Mesenchymal stem cell (in vitro differentiated cells and primary cell): ENCODE results near the gene ATG7.

Experiments used
- DNase-seq: peaks from one replicate; pipeline ENCODE4 v3.0.0-alpha.2; 2013
- H2AFZ ChIP-seq: one replicate; pipeline ENCODE4 v1.6.1; 2013; ENCODE audit warnings: low read depth, mild to moderate bottlenecking, control low read depth, inconsistent platforms, low read length, moderate library complexity
- H2AK5ac ChIP-seq: 2 replicates; pipeline ENCODE4 v1.6.1; 2013; ENCODE audit warnings: low read length, moderate library complexity, mild to moderate bottlenecking, inconsistent platforms; ENCODE audit not compliant: severe bottlenecking
- H2BK120ac ChIP-seq: one replicate; pipeline ENCODE4 v1.6.1; 2013; ENCODE audit warnings: low read depth, mild to moderate bottlenecking, inconsistent platforms, low read length, moderate library complexity
- H2BK12ac ChIP-seq, 2 experiments: one replicate each; pipeline ENCODE4 v1.6.1; 2013; ENCODE audit warnings: inconsistent platforms in 2 of 2, low read length in 2 of 2, mild to moderate bottlenecking in 2 of 2, moderate library complexity in 2 of 2, control low read depth in 1 of 2
- H2BK15ac ChIP-seq: one replicate; pipeline ENCODE4 v1.6.1; 2013; ENCODE audit warnings: mild to moderate bottlenecking, low read depth, inconsistent platforms; ENCODE audit not compliant: poor library complexity, severe bottlenecking
- H2BK5ac ChIP-seq: 2 replicates; pipeline ENCODE4 v1.6.1; 2013; ENCODE audit warnings: low read depth, mild to moderate bottlenecking, low read length, control low read depth, inconsistent platforms; ENCODE audit not compliant: poor library complexity, severe bottlenecking
- H3K14ac ChIP-seq, 2 experiments: one replicate each; pipeline ENCODE4 v1.6.1; 2013; ENCODE audit warnings: inconsistent platforms in 2 of 2, low read length in 2 of 2, control low read depth in 1 of 2, mild to moderate bottlenecking in 1 of 2, moderate library complexity in 1 of 2
- H3K18ac ChIP-seq, 2 experiments: one replicate each; pipeline ENCODE4 v1.6.1; 2013; ENCODE audit warnings: inconsistent platforms in 2 of 2, low read length in 2 of 2, control low read depth in 1 of 2, low read depth in 1 of 2, mild to moderate bottlenecking in 1 of 2
- H3K23ac ChIP-seq, 2 experiments: one replicate each; pipeline ENCODE4 v1.6.1; 2013; ENCODE audit warnings: inconsistent platforms in 2 of 2, low read length in 2 of 2, mild to moderate bottlenecking in 2 of 2, moderate library complexity in 2 of 2, control low read depth in 1 of 2
- H3K27ac ChIP-seq: 2 replicates; pipeline ENCODE4 v1.5.1; 2013; ENCODE audit warnings: mild to moderate bottlenecking, moderate library complexity, low read length, control low read depth, inconsistent platforms; ENCODE audit not compliant: poor library complexity, severe bottlenecking
- H3K27me3 ChIP-seq, 2 experiments: 2 replicates each; pipeline versions ENCODE4 v1.6.1 to v1.7.0; 2013; ENCODE audit warnings: low read length in 2 of 2, mild to moderate bottlenecking in 2 of 2, moderate library complexity in 2 of 2, control low read depth in 1 of 2, inconsistent platforms in 1 of 2; ENCODE audit not compliant: control insufficient read depth in 1 of 2, insufficient read depth in 1 of 2
- H3K36me3 ChIP-seq, 2 experiments: 2 replicates each; pipeline versions ENCODE4 v1.6.1 to v1.7.0; 2013; ENCODE audit warnings: low read length in 2 of 2, control low read depth in 1 of 2, inconsistent platforms in 1 of 2, low read depth in 1 of 2, mild to moderate bottlenecking in 1 of 2; ENCODE audit not compliant: insufficient read depth in 2 of 2, control insufficient read depth in 1 of 2
- H3K4ac ChIP-seq, 2 experiments: one replicate each; pipeline ENCODE4 v1.6.1; 2013; ENCODE audit warnings: inconsistent platforms in 2 of 2, low read length in 2 of 2, mild to moderate bottlenecking in 2 of 2, moderate library complexity in 2 of 2, control low read depth in 1 of 2, low read depth in 1 of 2
- H3K4me1 ChIP-seq: 2 replicates; pipeline ENCODE4 v1.6.1; 2013; ENCODE audit warnings: low read depth, low read length, control low read depth; ENCODE audit not compliant: control insufficient read depth, insufficient read depth
- H3K4me2 ChIP-seq: 2 replicates; pipeline ENCODE4 v1.6.1; 2013; ENCODE audit warnings: low read length, mild to moderate bottlenecking, inconsistent platforms; ENCODE audit not compliant: poor library complexity, severe bottlenecking
- H3K4me3 ChIP-seq, 2 experiments: 2 replicates each; pipeline versions ENCODE4 v1.5.1 to v1.7.0; 2013; ENCODE audit warnings: low read length in 2 of 2, mild to moderate bottlenecking in 2 of 2, control low read depth in 1 of 2, low read depth in 1 of 2; ENCODE audit not compliant: insufficient read depth in 1 of 2
- H3K79me1 ChIP-seq: replicated peaks from 2 replicates; pipeline ENCODE4 v1.6.1; 2013; ENCODE audit warnings: mild to moderate bottlenecking, control low read depth, low read length, inconsistent platforms; ENCODE audit not compliant: poor library complexity, severe bottlenecking
- H3K9ac ChIP-seq: 2 replicates; pipeline ENCODE4 v1.7.0; 2013; ENCODE audit warnings: mild to moderate bottlenecking, low read length, moderate library complexity
- H3K9me3 ChIP-seq: 2 replicates; pipeline ENCODE4 v1.7.0; 2013; ENCODE audit warnings: mild to moderate bottlenecking, low read length; ENCODE audit not compliant: control insufficient read depth
- H4K8ac ChIP-seq: one replicate; pipeline ENCODE4 v1.6.1; 2013; ENCODE audit warnings: inconsistent platforms, mild to moderate bottlenecking, low read length, moderate library complexity
- H4K91ac ChIP-seq: one replicate; pipeline ENCODE4 v1.6.1; 2013; ENCODE audit warnings: mild to moderate bottlenecking, low read length, inconsistent platforms
- WGBS: methylation state at CpG from one replicate; pipeline ENCODE4 v1.1.7; 2013; ENCODE audit warnings: mixed read lengths; 5-methylcytosine and 5-hydroxymethylcytosine counted together

The ATG7 gene

GRCh38 chr3:11240496-11240895 lies 31.7 kb upstream of the ATG7 start:
- peaks cover 8% of the 10 kb centered on the region for H3K9me3 ChIP-seq
- H3K4me2 ChIP-seq = no peak overlapping the region
- 100% methylated on average over 1 of the region's 1 CpG for WGBS
- no peak overlapping the region for H2BK5ac ChIP-seq
- no peak overlapping the region for H2BK15ac ChIP-seq
- H3K4me1 ChIP-seq = peaks cover 3% of the 10 kb centered on the region
- no peak overlapping the region for H3K4ac ChIP-seq
- H3K23ac ChIP-seq = no peak overlapping the region
- no peak overlapping the region for H3K14ac ChIP-seq
- H3K18ac ChIP-seq = no peak overlapping the region
- H2AK5ac ChIP-seq = peak overlapping the region; percentile 16
- no peaks in the 10 kb centered on the region for H3K27me3 ChIP-seq
- H4K91ac ChIP-seq = no peak overlapping the region
- no peak overlapping the region for H2BK12ac ChIP-seq
- no peak overlapping the region for H3K27ac ChIP-seq
- H3K4me3 ChIP-seq = no peak overlapping the region
- H3K36me3 ChIP-seq = peaks cover 4 to 8% of the 10 kb centered on the region in 2 experiments
- no peak overlapping the region for H2AFZ ChIP-seq
- no peak for DNase-seq
- H4K8ac ChIP-seq = no peak overlapping the region
- no peak overlapping the region for H2BK120ac ChIP-seq
- peaks cover 27% of the 10 kb centered on the region for H3K79me1 ChIP-seq
- no peak overlapping the region for H3K9ac ChIP-seq

- H3K4me3 ChIP-seq = no peak overlapping the region
- H3K4ac ChIP-seq = no peak overlapping the region
- H2BK12ac ChIP-seq = no peak overlapping the region
- peaks cover 3% of the 10 kb centered on the region for H3K9me3 ChIP-seq
- H3K36me3 ChIP-seq = peaks cover 6 to 18% of the 10 kb centered on the region in 2 experiments
- no peak overlapping the region for H3K27ac ChIP-seq
- H3K4me2 ChIP-seq = no peak overlapping the region
- no peak overlapping the region for H3K9ac ChIP-seq
- no peak overlapping the region for H3K18ac ChIP-seq
- DNase-seq = peak; percentile 53
- no peak overlapping the region for H4K91ac ChIP-seq
- H2BK15ac ChIP-seq = no peak overlapping the region
- no peak overlapping the region for H2BK120ac ChIP-seq
- no peak overlapping the region for H3K23ac ChIP-seq
- no peak overlapping the region for H2BK5ac ChIP-seq
- WGBS = 76% methylated on average over 1 of the region's 1 CpG
- H2AK5ac ChIP-seq = no peak overlapping the region
- no peaks in the 10 kb centered on the region for H3K27me3 ChIP-seq
- no peak overlapping the region for H2AFZ ChIP-seq
- no peak overlapping the region for H3K14ac ChIP-seq
- H3K79me1 ChIP-seq = peaks cover 27% of the 10 kb centered on the region
- peaks cover 6% of the 10 kb centered on the region for H3K4me1 ChIP-seq
- no peak overlapping the region for H4K8ac ChIP-seq
Measured at GRCh38 chr3:11244121-11244677, 28.0 kb upstream of the ATG7 start.

GRCh38 chr3:11245276-11245675 lies 26.9 kb upstream of the ATG7 start:
- Histone ChIP-seq H3K18ac (no peak overlapping the region), H3K36me3 (peaks cover 6 to 18% of the 10 kb centered on the region in 2 experiments), H3K9ac (no peak overlapping the region), H3K4me3 (no peak overlapping the region), H2BK12ac (no peak overlapping the region), H3K4ac (no peak overlapping the region), H3K4me1 (peaks cover 6% of the 10 kb centered on the region), H3K27ac (no peak overlapping the region), H3K79me1 (peaks cover 28% of the 10 kb centered on the region), H3K9me3 (no peaks in the 10 kb centered on the region), H2AK5ac (no peak overlapping the region), H2BK5ac (no peak overlapping the region), H3K27me3 (no peaks in the 10 kb centered on the region), H4K8ac (no peak overlapping the region), H3K4me2 (no peak overlapping the region), H4K91ac (no peak overlapping the region), H3K23ac (no peak overlapping the region), H2BK15ac (no peak overlapping the region), H2AFZ (no peak overlapping the region), H3K14ac (no peak overlapping the region), H2BK120ac (no peak overlapping the region)
- WGBS = 97% methylated on average over 8 of the region's 8 CpGs
- no peak for DNase-seq

- Histone ChIP-seq H4K8ac (no peak overlapping the region), H3K79me1 (peaks cover 28% of the 10 kb centered on the region), H3K23ac (no peak overlapping the region), H3K27ac (no peak overlapping the region), H3K4me3 (no peak overlapping the region), H3K27me3 (no peaks in the 10 kb centered on the region), H3K9ac (no peak overlapping the region), H2BK120ac (no peak overlapping the region), H2BK12ac (no peak overlapping the region), H2BK5ac (no peak overlapping the region), H3K9me3 (no peaks in the 10 kb centered on the region), H3K14ac (no peak overlapping the region), H3K4me2 (no peak overlapping the region), H3K4me1 (peaks cover 6% of the 10 kb centered on the region), H2BK15ac (no peak overlapping the region), H3K18ac (no peak overlapping the region), H2AFZ (no peak overlapping the region), H3K4ac (no peak overlapping the region), H2AK5ac (no peak overlapping the region), H4K91ac (no peak overlapping the region), H3K36me3 (peaks cover 6 to 18% of the 10 kb centered on the region in 2 experiments)
- 90% methylated on average over 6 of the region's 6 CpGs for WGBS
- DNase-seq = no peak
Measured at GRCh38 chr3:11245827-11246662, 26.2 kb upstream of the ATG7 start.
